ENCODE measurements around the gene TMEM254.
"Not testable (repeated sequence)": the region's sequence is repeated elsewhere in the genome, so short reads cannot be mapped to it uniquely, and the experiment has no call there.

The TMEM254 gene

DNA sequence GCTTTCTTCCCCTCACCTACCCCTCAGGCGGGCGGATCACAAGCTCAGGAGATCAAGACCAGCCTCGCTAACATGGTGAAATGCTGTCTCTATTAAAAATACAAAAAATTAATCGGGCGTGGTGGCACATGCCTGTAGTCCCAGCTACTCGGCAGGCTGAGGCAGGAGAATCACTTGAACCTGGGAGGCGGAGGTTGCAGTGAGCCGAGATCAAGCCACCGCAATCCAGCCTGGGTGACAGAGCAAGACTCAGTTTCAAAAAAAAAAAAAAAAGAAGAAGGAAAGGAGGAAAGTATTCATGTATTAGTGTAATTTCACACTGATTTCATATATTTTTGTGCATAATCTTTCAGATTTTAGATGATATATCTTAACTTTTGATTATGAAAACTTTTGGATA lies 55.2 kb downstream of the TMEM254 start:
- not testable (repeated sequence) for DNase-seq

DNA sequence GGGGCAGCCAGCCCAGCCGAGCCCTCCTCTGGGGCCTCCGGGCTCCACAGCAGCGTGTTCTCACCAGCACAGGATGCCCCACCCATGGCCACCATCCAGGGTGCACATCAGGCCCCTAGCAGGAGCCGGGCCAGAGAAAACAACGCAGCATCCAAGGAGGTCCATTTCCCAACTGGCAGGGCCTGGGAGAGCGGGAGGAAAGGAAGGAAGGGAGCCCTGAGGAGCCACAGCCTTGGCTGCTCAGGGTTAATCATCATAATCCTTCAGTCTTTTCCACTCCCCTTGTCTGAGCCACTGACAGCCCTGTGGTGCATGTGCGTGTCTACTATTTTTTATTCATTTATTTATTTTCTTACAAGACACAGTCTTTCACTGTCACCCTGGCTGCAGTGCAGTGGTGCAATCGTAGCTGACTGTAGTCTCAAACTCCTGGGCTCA lies 57.7 kb downstream of the TMEM254 start:
- DNase-seq = no peak

DNA sequence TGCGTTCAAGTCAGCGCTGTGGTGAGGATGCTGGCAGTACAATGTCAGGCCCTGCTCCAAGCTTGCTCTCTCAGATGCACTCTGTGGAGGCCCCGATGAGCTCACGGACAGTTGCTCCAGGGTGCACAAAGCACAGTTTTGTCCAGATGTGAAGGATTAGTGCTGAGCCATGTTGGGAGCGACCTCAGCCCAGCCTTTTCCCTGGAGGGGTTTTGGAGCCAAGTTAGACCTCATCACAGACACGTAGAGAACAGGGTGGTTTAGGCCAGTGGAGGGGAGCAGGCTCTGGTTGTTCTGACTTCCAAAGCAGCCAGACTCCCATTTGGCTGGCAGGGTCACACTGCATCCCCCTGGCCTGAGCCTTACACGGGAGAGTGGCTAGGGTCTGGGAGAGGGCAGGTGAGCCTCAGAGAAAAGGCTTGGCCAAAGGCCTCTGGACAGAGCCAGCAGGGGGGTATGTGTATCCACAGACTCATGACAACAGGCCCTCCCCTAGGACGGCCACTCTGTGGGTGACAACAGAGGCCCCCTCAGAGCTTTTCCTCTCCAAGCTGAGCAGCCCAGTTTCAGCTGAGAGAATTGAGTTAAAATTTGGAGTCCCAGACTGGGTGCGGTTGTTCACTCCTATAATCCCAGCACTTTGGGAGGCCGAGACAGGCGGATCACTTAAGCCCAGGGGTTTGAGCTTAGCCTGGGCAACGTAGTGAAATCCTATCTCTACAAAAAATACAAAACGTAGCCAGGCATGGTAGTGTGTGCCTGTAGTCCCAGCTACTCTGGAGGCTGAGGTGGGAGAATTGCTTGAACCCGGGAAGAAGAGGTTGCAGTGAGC lies 58.8 kb downstream of the TMEM254 start:
- DNase-seq = no peak

DNA sequence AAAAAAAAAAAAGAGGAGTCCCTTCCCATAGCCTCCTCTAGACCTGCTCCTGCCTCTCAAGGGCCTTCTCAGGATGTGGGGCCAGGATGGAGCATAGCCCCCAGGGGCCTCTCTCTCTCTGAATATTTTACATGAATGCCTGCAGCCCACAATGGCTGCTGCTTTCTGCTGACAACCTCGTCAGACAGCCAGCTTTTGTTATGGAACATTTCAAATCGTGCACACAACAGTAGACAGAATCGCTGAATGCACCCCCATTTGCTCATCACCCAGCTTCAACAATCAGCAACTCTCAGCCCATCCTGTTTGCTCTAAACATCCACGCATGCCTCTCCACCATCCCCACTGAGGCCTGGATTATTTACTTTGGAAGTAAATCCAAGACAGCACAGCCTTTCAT lies 59.5 kb downstream of the TMEM254 start:
- DNase-seq = no peak

DNA sequence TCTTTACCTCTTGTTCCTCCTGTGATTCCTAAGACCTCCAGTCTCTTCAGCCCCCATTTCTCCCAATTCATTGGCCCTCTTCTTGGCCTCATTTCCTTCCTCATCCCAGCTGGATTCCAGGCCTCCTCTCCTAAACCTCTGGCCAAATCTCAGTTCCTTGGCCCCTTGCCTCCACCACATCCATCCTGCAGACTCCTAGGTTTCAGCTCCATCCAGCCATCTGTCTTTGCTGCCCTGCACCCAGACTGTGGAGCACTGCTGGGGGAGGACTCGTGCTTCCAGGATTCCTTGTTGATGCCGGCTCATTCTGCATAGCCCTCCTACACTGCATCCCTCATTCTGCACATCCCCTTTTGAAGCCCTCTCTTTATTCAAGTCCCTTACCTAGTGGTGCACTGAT lies 60.8 kb downstream of the TMEM254 start:
- DNase-seq = no peak

DNA sequence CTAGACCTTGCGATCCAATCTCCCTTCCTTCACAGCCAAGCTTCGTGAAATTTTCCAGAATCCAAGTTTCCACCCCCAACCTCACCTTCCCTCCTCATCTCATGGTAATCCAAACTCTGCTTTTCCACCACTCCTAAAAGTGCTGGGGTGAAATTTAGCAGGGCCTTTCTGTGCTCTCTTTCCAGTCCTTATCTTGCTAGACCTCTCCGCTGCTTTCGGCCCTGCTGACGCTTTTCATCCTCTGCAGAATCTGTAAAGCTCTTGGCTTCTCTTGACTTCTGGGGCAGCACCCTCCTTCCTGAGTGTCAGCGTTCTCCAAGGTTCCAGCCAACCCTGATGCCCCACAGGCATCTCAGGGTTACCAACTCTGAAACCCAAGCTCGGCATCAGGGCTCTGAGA lies 61.8 kb downstream of the TMEM254 start:
- no peak for DNase-seq

DNA sequence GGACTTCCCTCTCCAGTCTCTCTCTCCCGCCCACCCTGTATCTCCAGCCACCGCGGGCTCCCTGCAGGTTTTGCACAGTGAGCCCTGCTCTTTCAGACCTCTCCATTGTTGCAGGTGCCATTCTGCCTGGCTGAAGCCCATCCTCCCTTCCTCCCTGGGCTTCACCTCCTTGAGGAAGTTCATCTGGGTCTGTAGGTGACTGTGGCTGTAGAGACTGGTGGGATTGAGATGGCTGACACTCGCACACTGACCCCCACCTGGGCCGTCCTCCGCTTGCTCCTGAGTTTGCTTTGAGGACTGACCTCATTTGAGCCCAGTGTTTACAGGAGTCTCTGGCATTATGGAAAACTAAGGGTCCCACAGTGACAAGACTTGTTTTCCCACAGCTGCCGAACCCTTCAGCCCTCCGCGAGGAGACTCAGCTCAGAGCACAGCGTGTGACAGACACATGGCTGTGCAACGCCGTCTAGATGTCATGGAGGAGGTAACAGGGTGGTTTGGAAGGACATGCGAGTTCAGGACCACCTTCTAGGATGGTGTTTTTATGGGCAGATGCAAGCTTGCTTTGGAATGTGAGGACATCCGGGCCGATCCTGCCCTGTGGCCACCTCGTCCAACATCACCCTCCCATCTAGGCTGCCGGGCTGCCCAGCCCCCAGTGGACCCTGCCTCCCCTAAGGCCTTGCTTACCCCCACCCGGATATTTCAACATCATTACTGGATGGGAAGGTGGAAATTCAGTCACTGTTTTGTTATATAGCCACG lies 63.4 kb downstream of the TMEM254 start:
- no peak for DNase-seq
